ENCODE results near the gene C8B.

The C8B gene

GRCh38 chr1:56965916-56966697 lies at the start of gene C8B:
Gene C8B (minus strand): TSS chr1:56966015. CDS start chr1:56965948, 67 bp downstream.
- no peak for DNase-seq (ENCODE audit: low spot score)

GRCh38 chr1:57015071-57015470 lies 49.3 kb upstream of the C8B start:
- no peak for DNase-seq (ENCODE audit: low spot score)

GRCh38 chr1:57013522-57013921 lies 47.7 kb upstream of the C8B start:
- no peak for DNase-seq (ENCODE audit: low spot score)

GRCh38 chr1:57012315-57012714 lies 46.5 kb upstream of the C8B start:
- no peak for DNase-seq (ENCODE audit: low spot score)

GRCh38 chr1:57010511-57010910 lies 44.7 kb upstream of the C8B start:
- DNase-seq (ENCODE audit: low spot score), result no peak

GRCh38 chr1:57007948-57008347 lies 42.1 kb upstream of the C8B start:
- no peak for DNase-seq (ENCODE audit: low spot score)

GRCh38 chr1:57007472-57007871 lies 41.7 kb upstream of the C8B start:
- no peak for DNase-seq (ENCODE audit: low spot score)

- DNase-seq (ENCODE audit: low spot score), result no peak
These were observed 37.8 kb upstream of the C8B start for GRCh38 chr1:57003398-57004139.

GRCh38 chr1:56995414-56996100 lies 29.7 kb upstream of the C8B start:
- DNase-seq (ENCODE audit: low spot score), result no peak

- DNase-seq (ENCODE audit: low spot score), result no peak
These were observed 27.7 kb upstream of the C8B start for GRCh38 chr1:56993475-56993874.

GRCh38 chr1:56992318-56993125 lies 26.7 kb upstream of the C8B start:
- DNase-seq (ENCODE audit: low spot score), result no peak

- DNase-seq (ENCODE audit: low spot score), result no peak
These were observed 25.8 kb upstream of the C8B start for GRCh38 chr1:56991576-56991975.

GRCh38 chr1:56986397-56986796 lies 20.6 kb upstream of the C8B start:
- DNase-seq (ENCODE audit: low spot score), result no peak

- DNase-seq (ENCODE audit: low spot score), result no peak
These were observed 20.0 kb upstream of the C8B start for GRCh38 chr1:56985857-56986256.

GRCh38 chr1:56983484-56983883 lies 17.7 kb upstream of the C8B start:
- DNase-seq (ENCODE audit: low spot score), result no peak

GRCh38 chr1:56979986-56980755 lies 14.4 kb upstream of the C8B start:
- no peak for DNase-seq (ENCODE audit: low spot score)

GRCh38 chr1:56978819-56979218 lies 13.0 kb upstream of the C8B start:
- no peak for DNase-seq (ENCODE audit: low spot score)

GRCh38 chr1:56977910-56978309 lies 12.1 kb upstream of the C8B start:
- no peak for DNase-seq (ENCODE audit: low spot score)

- DNase-seq (ENCODE audit: low spot score), result no peak
These were observed 9.6 kb upstream of the C8B start for GRCh38 chr1:56975446-56975845.

GRCh38 chr1:56973923-56974742 lies 8.3 kb upstream of the C8B start:
- DNase-seq (ENCODE audit: low spot score), result no peak

Data from left forelimb (tissue), 1 donor.